Naive thymus-derived CD4-positive, alpha-beta T cell (primary cell): Measurements from ENCODE around the gene ABCC8. TPM values are rescaled to one million over a fixed set of nuclear protein-coding genes. Genes with fewer than 3 reads are reported as not detected.

Experiments
- ATAC-seq: fragments of 150-1000 bp; cut with Tn5 transposase; 2 replicates; pipeline ENCODE4 v1.10.0; 2021; ENCODE audit warnings: mild to moderate bottlenecking, moderate library complexity
- CTCF ChIA-PET: fragments of 350-600 bp; sonication (Branson Sonifier 250); formaldehyde crosslinking; loops from one replicate; lab custom pipeline; 2021; ENCODE audit warnings: antibody characterized with exemption; lab: Charles Lee
- POLR2A ChIA-PET: fragments of 350-600 bp; sonication (Branson Sonifier 250); formaldehyde crosslinking; loops from one replicate; lab custom pipeline; 2021; ENCODE audit warnings: antibody characterized with exemption, inconsistent platforms; lab: Charles Lee
- DNase-seq, 9 donors: peaks; one replicate each; pipeline versions ENCODE4 v3.0.0 to v3.0.0-alpha.2; 2020 to 2022; ENCODE audit warnings: mixed read lengths in 1 of 9
- H3K27ac ChIP-seq: one replicate; pipeline ENCODE4 v1.7.0; 2013; ENCODE audit warnings: mild to moderate bottlenecking, low read depth, low read length, moderate library complexity
- H3K27me3 ChIP-seq, 2 donors: one replicate each; pipeline ENCODE4 v1.7.0; 2013; ENCODE audit warnings: low read length in 2 of 2, mild to moderate bottlenecking in 2 of 2, moderate library complexity in 2 of 2; ENCODE audit not compliant: control insufficient read depth in 2 of 2, insufficient read depth in 2 of 2
- H3K36me3 ChIP-seq, 3 experiments: 1 replicate in 2 of 3; 2 replicates in 1 of 3; pipeline ENCODE4 v1.7.0; 2013; ENCODE audit warnings: low read length in 3 of 3, mild to moderate bottlenecking in 3 of 3, moderate library complexity in 1 of 3; ENCODE audit not compliant: insufficient read depth in 3 of 3, control insufficient read depth in 2 of 3
- H3K4me1 ChIP-seq, 2 donors: one replicate each; pipeline ENCODE4 v1.7.0; 2013; ENCODE audit warnings: low read length in 2 of 2, mild to moderate bottlenecking in 2 of 2, moderate library complexity in 1 of 2; ENCODE audit not compliant: control insufficient read depth in 2 of 2, insufficient read depth in 2 of 2
- H3K4me3 ChIP-seq: 2 replicates; pipeline ENCODE4 v1.7.0; 2013; ENCODE audit warnings: mild to moderate bottlenecking, low read length
- H3K9me3 ChIP-seq, 3 experiments: 1 replicate in 2 of 3; 2 replicates in 1 of 3; pipeline ENCODE4 v1.7.0; 2013; ENCODE audit warnings: low read length in 3 of 3; ENCODE audit not compliant: control insufficient read depth in 2 of 3
- H3K27ac Mint-ChIP-seq, 9 donors: one replicate each; pipeline ENCODE4 v1.8.0; 2020 to 2022; ENCODE audit warnings: mixed read lengths in 9 of 9, mild to moderate bottlenecking in 8 of 9, moderate library complexity in 5 of 9, inconsistent platforms in 2 of 9
- H3K27me3 Mint-ChIP-seq, 5 donors: one replicate each; pipeline ENCODE4 v1.8.0; 2021 to 2022; ENCODE audit warnings: mixed read lengths in 5 of 5, mild to moderate bottlenecking in 1 of 5
- H3K36me3 Mint-ChIP-seq, 5 donors: one replicate each; pipeline ENCODE4 v1.8.0; 2020 to 2022; ENCODE audit warnings: mixed read lengths in 5 of 5, mild to moderate bottlenecking in 3 of 5, inconsistent platforms in 1 of 5
- H3K4me1 Mint-ChIP-seq, 7 donors: one replicate each; pipeline ENCODE4 v1.8.0; 2020 to 2022; ENCODE audit warnings: mixed read lengths in 7 of 7, mild to moderate bottlenecking in 3 of 7, inconsistent platforms in 1 of 7
- H3K4me3 Mint-ChIP-seq, 10 donors: one replicate each; pipeline ENCODE4 v1.8.0; 2020 to 2022; ENCODE audit warnings: mild to moderate bottlenecking in 10 of 10, mixed read lengths in 10 of 10, moderate library complexity in 6 of 10, inconsistent platforms in 2 of 10
- H3K9me3 Mint-ChIP-seq, 11 donors: one replicate each; pipeline ENCODE4 v1.8.0; 2020 to 2022; ENCODE audit warnings: mixed read lengths in 11 of 11, mild to moderate bottlenecking in 4 of 11, inconsistent platforms in 1 of 11, moderate library complexity in 1 of 11
- intact Hi-C, 2 donors: fragments of 100-400 bp; cut with micrococcal nuclease; formaldehyde crosslinking; loops; one replicate each; pipeline ENCODE4 v1.15.1; 2023
- polyA plus RNA-seq, 2 donors: library from polyadenylated mRNA; unstranded; fragments of 300-500 nt; fragmentation: Illumina TruSeq; gene quantifications; one replicate each; pipeline ENCODE4 v1.2.3, GENCODE V29; 2021
- total RNA-seq, 6 experiments: library from RNA in 5 of 6; stranded (reverse) in 5 of 6; gene quantifications; 1 replicate in 5 of 6; 2 replicates in 1 of 6; pipeline ENCODE4 v1.2.3 and lab custom pipeline; 2021 to 2026

ABCC8 gene
- total and polyA plus RNA-seq, 7 experiments from 2014 or later, result 0.36 TPM; not detected in 6

DNA sequence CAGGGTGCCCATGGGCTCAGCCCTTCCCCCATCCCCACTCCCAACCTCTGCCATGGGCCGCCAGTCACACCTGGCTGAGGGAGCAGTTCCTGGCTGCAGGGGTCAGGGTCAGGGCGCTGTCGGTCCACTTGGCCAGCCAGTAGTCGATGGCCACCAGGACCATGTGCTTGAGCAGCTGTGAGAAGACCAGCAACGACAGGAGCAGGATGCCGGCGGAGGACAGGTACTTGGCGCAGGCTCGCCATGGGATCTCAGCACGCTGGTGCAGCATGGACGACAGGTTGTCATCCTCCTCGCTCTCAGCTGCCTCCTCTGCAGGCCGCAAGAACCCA lies 69.9 kb downstream of the ABCC8 start:
- Mint-ChIP-seq H3K9me3 (no peaks in the 10 kb centered on the region), H3K27me3 (peaks cover 0 to 11% (median 0%) of the 10 kb centered on the region in 5 donors), H3K27ac (peak overlapping the region in 1 of 9 donors; percentile 41), H3K36me3 (no peaks in the 10 kb centered on the region), H3K4me3 (no peak overlapping the region), H3K4me1 (peaks cover 0 to 12% (median 0%) of the 10 kb centered on the region in 7 donors)
- Histone ChIP-seq H3K4me1 (no peaks in the 10 kb centered on the region), H3K9me3 (no peaks in the 10 kb centered on the region), H3K27me3 (no peaks in the 10 kb centered on the region), H3K36me3 (no peaks in the 10 kb centered on the region), H3K27ac (no peak overlapping the region), H3K4me3 (no peak overlapping the region)
- POLR2A ChIA-PET, result no interaction called here
- no peak for ATAC-seq
- no peak for DNase-seq
- CTCF ChIA-PET, result no interaction called here
- intact Hi-C loops, result no loop called here

DNA sequence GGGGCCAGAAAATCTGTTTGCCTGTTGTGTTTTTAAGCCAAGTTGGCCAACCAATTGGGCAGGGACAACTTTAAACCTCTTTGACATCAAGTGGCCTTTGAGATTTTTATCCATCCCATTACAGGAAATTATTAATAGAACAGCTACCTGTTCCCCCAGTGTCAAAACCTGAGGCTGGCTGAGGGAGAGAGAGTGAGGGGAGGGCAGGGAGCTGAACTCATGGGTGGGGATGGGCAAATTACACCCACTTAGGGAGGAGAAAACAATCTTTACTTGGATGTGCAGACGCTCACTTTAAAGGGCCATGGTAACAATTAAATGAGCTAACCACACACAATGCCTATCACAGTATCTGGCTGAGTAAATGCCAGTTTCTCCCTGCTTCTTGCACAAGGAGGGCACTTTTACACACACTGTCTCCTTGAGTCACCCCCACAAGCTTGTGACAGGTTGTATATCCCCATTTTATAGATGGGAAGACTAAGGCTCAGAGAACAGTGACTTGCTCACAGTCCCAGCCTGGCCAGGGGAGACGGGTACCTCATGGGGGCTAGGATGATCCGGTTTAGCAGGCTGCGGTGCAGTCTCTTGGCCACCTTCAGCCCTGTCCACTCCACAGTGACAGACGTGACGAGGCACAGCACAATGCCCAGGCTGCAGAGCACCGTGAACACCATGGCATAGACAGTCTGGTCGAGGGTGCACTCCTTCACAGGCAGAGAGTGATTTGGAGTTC lies 70.4 kb downstream of the ABCC8 start:
- intact Hi-C loops, result no loop called here
- H3K27ac Mint-ChIP-seq, result no peak overlapping the region
- H3K4me3 ChIP-seq, result no peak overlapping the region
- ChIA-PET CTCF (no interaction called here), POLR2A (no interaction called here)
- no peaks in the 10 kb centered on the region for H3K36me3 ChIP-seq
- no peaks in the 10 kb centered on the region for H3K4me1 ChIP-seq
- H3K27me3 Mint-ChIP-seq, result peaks cover 0 to 11% (median 0%) of the 10 kb centered on the region in 5 donors
- no peak overlapping the region for H3K27ac ChIP-seq
- H3K9me3 Mint-ChIP-seq, result no peaks in the 10 kb centered on the region
- H3K4me3 Mint-ChIP-seq, result no peak overlapping the region
- no peaks in the 10 kb centered on the region for H3K9me3 ChIP-seq
- no peaks in the 10 kb centered on the region for H3K27me3 ChIP-seq
- DNase-seq (no peak), ATAC-seq (no peak)
- H3K4me1 Mint-ChIP-seq, result peaks cover 0 to 10% (median 0%) of the 10 kb centered on the region in 7 donors
- H3K36me3 Mint-ChIP-seq, result no peaks in the 10 kb centered on the region

DNA sequence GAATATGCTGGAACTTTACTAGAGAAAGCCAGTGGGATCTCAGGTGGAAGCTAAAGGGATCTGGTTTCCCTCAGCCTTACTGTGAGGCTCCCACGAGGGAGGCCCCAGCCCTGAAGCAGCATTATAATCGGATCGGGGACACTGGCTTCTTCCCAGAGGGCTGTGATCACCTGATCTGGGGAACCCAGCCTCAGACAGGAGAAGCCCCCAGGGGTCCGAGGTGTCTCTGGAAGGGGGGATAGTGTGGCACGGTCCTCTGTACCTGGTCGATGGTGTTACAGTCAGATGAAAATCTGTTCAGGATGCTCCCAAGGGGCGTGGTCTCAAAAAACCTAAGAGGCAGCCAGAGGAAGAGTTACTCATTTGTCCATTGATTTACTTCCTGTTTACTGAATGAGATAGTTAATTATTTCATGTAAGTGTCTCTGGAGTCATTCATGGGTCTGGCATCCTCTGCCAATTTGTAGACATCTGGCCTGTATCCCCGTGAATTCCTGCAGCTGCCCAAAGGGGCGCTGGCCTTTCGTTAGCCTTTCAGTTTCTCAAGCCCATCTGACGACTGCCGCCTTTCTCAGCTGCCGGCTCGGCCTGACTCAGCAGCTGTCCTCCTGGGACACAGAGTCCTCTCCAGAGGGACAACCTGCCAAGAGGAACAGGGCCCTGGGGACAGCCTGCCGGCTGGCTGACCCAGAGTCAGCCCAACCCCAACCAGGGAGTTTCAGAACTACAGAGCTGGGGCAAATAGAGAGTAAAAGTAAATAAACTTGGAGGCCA lies 71.2 kb downstream of the ABCC8 start:
- H3K9me3 ChIP-seq, result no peaks in the 10 kb centered on the region
- no peak for DNase-seq
- intact Hi-C loops, result no loop called here
- H3K36me3 Mint-ChIP-seq, result no peaks in the 10 kb centered on the region
- H3K9me3 Mint-ChIP-seq, result no peaks in the 10 kb centered on the region
- ATAC-seq, result no peak
- H3K36me3 ChIP-seq, result no peaks in the 10 kb centered on the region
- POLR2A ChIA-PET, result no interaction called here
- peaks cover 0 to 10% (median 0%) of the 10 kb centered on the region in 7 donors for H3K4me1 Mint-ChIP-seq
- H3K4me3 Mint-ChIP-seq, result no peak overlapping the region
- no peaks in the 10 kb centered on the region for H3K27me3 ChIP-seq
- peaks cover 0 to 7% (median 0%) of the 10 kb centered on the region in 5 donors for H3K27me3 Mint-ChIP-seq
- no peak overlapping the region for H3K27ac Mint-ChIP-seq
- no peaks in the 10 kb centered on the region for H3K4me1 ChIP-seq
- H3K4me3 ChIP-seq, result no peak overlapping the region
- no peak overlapping the region for H3K27ac ChIP-seq
- CTCF ChIA-PET, result no interaction called here

DNA sequence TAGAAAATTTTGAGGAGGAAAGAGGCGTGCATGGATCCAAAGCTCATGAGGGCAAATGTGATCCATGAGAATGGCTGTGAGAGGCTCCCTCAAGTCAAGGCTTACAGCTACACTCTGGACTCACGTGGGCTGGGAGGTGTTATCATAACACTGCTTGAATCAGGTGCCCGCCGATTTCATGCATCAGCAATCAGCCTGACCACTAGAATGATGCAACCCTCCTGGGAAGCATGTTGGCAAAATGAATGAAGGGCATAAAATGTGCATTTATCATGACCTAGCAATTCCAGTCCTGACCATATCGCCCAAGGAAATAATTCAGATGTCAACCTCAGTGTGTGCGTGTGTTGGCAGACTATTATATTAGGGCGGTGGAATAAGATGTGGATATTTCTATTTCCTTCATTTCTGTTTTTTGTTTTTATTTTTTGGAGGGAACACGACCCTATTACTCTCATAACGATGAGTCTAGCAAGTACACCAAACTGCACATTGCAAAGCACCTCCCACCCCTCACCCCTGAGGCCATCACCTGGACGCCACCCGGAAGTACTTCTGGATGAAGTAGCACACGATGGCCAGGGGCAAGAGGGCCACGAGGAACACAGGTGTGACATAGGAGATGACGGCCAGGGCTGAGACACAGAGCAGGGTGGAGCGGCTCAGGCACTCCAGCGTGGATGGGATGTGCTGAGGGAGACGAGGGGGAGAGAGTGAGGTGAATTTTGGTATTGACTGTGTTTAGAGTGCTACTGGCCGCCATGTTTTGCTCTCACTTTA lies 72.5 kb downstream of the ABCC8 start:
- H3K4me1 ChIP-seq, result no peaks in the 10 kb centered on the region
- intact Hi-C loops, result no loop called here
- no peaks in the 10 kb centered on the region for H3K9me3 ChIP-seq
- no peak overlapping the region for H3K27ac ChIP-seq
- H3K27me3 ChIP-seq, result no peaks in the 10 kb centered on the region
- H3K4me1 Mint-ChIP-seq, result peaks cover 0 to 10% (median 0%) of the 10 kb centered on the region in 7 donors
- no peak overlapping the region for H3K4me3 Mint-ChIP-seq
- H3K36me3 ChIP-seq, result no peaks in the 10 kb centered on the region
- no peak overlapping the region for H3K4me3 ChIP-seq
- no peak overlapping the region for H3K27ac Mint-ChIP-seq
- ChIA-PET CTCF (no interaction called here), POLR2A (no interaction called here)
- DNase-seq (no peak), ATAC-seq (no peak)
- peaks cover 0 to 3% (median 0%) of the 10 kb centered on the region in 5 donors for H3K36me3 Mint-ChIP-seq
- peaks cover 0 to 7% (median 0%) of the 10 kb centered on the region in 5 donors for H3K27me3 Mint-ChIP-seq
- H3K9me3 Mint-ChIP-seq, result no peaks in the 10 kb centered on the region

DNA sequence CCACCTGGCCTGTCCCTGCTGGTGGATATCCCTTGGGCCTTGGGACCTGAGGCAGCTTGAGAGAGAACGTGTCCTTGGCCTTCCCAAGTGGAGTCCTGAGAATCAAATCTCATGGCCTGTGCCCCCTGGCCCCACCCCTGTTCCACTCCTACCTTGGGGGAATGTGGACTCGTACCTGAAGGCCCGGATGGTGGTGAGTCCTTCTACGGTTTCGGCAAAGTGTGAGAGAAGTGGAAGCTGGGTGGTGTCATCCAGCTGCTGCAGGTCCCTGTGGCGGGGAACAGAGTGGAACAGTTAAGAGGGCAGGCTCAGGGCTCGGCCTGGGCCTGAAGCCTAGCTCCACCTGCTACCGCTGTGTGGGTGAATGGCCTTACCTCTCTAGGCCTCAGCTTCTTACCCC lies 74.2 kb downstream of the ABCC8 start:
- ATAC-seq, result no peak
- H3K36me3 Mint-ChIP-seq, result peaks cover 0 to 3% (median 0%) of the 10 kb centered on the region in 5 donors
- DNase-seq, result no peak
- no peaks in the 10 kb centered on the region for H3K27me3 ChIP-seq
- no peaks in the 10 kb centered on the region for H3K4me1 ChIP-seq
- intact Hi-C loops, result no loop called here
- H3K27ac Mint-ChIP-seq, result no peak overlapping the region
- H3K27ac ChIP-seq, result no peak overlapping the region
- CTCF ChIA-PET, result interaction anchor here (0.6 kb wide), 1 partner anchor 245 kb away, joined by 3 read pairs; no protein-coding TSS in a partner anchor
- H3K4me3 ChIP-seq, result no peak overlapping the region
- no peaks in the 10 kb centered on the region for H3K36me3 ChIP-seq
- H3K9me3 Mint-ChIP-seq, result no peaks in the 10 kb centered on the region
- H3K4me1 Mint-ChIP-seq, result peaks cover 0 to 10% (median 0%) of the 10 kb centered on the region in 7 donors
- POLR2A ChIA-PET, result no interaction called here
- no peaks in the 10 kb centered on the region for H3K9me3 ChIP-seq
- H3K4me3 Mint-ChIP-seq, result no peak overlapping the region
- H3K27me3 Mint-ChIP-seq, result peaks cover 0 to 5% (median 0%) of the 10 kb centered on the region in 5 donors

DNA sequence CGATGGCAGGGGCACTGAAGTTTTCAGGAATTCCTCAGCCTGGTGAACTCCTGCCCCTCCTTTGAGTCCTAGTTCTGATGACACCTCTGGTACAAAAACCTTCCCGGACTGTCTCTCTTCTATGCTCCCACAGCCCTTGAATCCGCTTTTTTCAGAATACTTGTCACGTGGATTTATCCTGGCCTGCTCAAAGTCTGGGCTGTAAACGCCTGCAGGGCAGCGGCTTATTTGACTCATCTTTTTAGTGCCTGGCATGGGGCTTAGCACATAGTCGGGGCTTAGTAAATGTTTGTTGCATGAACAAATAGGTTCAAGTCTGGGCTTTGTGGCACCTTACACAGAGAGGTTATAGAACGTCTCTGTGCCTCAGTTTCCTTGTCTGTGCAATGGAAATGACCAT lies 74.8 kb downstream of the ABCC8 start:
- Mint-ChIP-seq H3K9me3 (no peaks in the 10 kb centered on the region), H3K36me3 (peaks cover 0 to 3% (median 0%) of the 10 kb centered on the region in 5 donors), H3K27me3 (peaks cover 0 to 5% (median 0%) of the 10 kb centered on the region in 5 donors), H3K4me3 (no peak overlapping the region), H3K27ac (no peak overlapping the region), H3K4me1 (peaks cover 0 to 10% (median 0%) of the 10 kb centered on the region in 7 donors)
- intact Hi-C loops, result no loop called here
- no peaks in the 10 kb centered on the region for H3K36me3 ChIP-seq
- DNase-seq (no peak), ATAC-seq (no peak)
- ChIA-PET CTCF (no interaction called here), POLR2A (no interaction called here)
- H3K9me3 ChIP-seq, result no peaks in the 10 kb centered on the region
- no peak overlapping the region for H3K4me3 ChIP-seq
- no peak overlapping the region for H3K27ac ChIP-seq
- no peaks in the 10 kb centered on the region for H3K4me1 ChIP-seq
- no peaks in the 10 kb centered on the region for H3K27me3 ChIP-seq
